ENCODE data around the gene ABHD2.

DNA sequence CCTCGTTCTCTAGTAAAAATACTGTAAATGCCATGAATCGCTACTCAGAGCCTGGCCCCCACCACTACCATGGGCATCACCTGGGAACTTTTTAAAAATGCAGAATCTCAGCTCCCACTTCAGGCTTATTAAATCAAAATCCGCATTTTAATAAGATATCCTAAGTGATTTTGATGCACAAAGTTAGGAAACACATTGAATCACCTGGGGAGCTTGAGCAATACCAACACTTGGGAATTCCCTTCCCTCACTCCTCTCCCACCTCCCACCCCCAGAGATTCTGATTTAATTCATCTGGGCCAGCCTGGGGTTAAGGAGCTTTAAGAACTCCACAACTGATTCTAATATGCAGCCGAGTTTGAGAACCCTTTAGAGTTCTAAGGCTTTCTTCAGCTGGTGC lies 106.4 kb downstream of the ABHD2 start:
- TF ChIP-seq, protein P1, sequence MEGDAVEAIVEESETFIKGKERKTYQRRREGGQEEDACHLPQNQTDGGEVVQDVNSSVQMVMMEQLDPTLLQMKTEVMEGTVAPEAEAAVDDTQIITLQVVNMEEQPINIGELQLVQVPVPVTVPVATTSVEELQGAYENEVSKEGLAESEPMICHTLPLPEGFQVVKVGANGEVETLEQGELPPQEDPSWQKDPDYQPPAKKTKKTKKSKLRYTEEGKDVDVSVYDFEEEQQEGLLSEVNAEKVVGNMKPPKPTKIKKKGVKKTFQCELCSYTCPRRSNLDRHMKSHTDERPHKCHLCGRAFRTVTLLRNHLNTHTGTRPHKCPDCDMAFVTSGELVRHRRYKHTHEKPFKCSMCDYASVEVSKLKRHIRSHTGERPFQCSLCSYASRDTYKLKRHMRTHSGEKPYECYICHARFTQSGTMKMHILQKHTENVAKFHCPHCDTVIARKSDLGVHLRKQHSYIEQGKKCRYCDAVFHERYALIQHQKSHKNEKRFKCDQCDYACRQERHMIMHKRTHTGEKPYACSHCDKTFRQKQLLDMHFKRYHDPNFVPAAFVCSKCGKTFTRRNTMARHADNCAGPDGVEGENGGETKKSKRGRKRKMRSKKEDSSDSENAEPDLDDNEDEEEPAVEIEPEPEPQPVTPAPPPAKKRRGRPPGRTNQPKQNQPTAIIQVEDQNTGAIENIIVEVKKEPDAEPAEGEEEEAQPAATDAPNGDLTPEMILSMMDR (conservative IDR thresholded peaks at IDR 0.05; ENCODE audit: low read length) = no peak
- no peak for TF ChIP-seq EZH2phosphoT487 (IDR thresholded peaks at IDR 0.05; ENCODE audit: borderline replicate concordance, low read depth, low read length)

All from OCI-LY7 (cell line).